HepG2 (cell line): Measurements from ENCODE around the gene TRAIP.

Experiments
- CBFB ChIP-seq: sonication (generic); formaldehyde crosslinking; IDR thresholded peaks from 2 replicates; pipeline ENCODE4 v1.4.0; 2020; ENCODE audit warnings: missing genetic modification reagents
- SOX5 ChIP-seq: IDR thresholded peaks from 2 replicates; pipeline ENCODE4 v1.6.1; 2016; ENCODE audit warnings: borderline replicate concordance

- TF ChIP-seq CBFB (CRISPR knock-in tag): no peak
- 0 out of 2 replicates have a peak, but pooled peaks have one; percentile 28 for TF ChIP-seq SOX5 (CRISPR knock-in tag)
Measured at GRCh38 chr3:49786357-49787181, 69.8 kb downstream of the TRAIP start, which contains the start of gene IP6K1.
